Stimulated activated naive CD8-positive, alpha-beta T cell treated with anti-CD3 and anti-CD28 coated beads, Interleukin-15, Interleukin-2, amounts not matched to agents 100 U/mL and 50 U/mL, for 24 hours (primary cell): Measurements from ENCODE around the gene MUC5AC.
"Not testable (repeated sequence)": the region's sequence is repeated elsewhere in the genome, so short reads cannot be mapped to it uniquely, and the experiment has no call there.

Source experiments
- ATAC-seq: fragments of 150-1000 bp; cut with Tn5 transposase; one replicate; pipeline ENCODE4 v1.10.0; 2021
- DNase-seq: peaks from one replicate; pipeline ENCODE4 v3.0.0; 2021

MUC5AC gene

GRCh38 chr11:1157645-1158591 lies at the start of gene MUC5AC:
MUC5AC (plus strand) TSS chr11:1157953; CDS start chr11:1158000, 47 bp downstream.
- no peak for ATAC-seq
- no peak for DNase-seq

GRCh38 chr11:1108246-1108900 lies 49.4 kb upstream of the MUC5AC start:
- DNase-seq (no peak), ATAC-seq (no peak)

GRCh38 chr11:1109101-1109917 lies 48.4 kb upstream of the MUC5AC start:
- ATAC-seq, result no peak
- no peak for DNase-seq

GRCh38 chr11:1109918-1110705 lies 47.6 kb upstream of the MUC5AC start:
- DNase-seq (no peak), ATAC-seq (no peak)

- ATAC-seq, result no peak
Observed at GRCh38 chr11:1111545-1112212, 46.1 kb upstream of the MUC5AC start.

GRCh38 chr11:1112351-1113191 lies 45.2 kb upstream of the MUC5AC start:
- DNase-seq, result no peak
- ATAC-seq, result no peak

More at GRCh38 chr11:1111545-1112212, 46.1 kb upstream of the MUC5AC start:
- no peak for DNase-seq

GRCh38 chr11:1113405-1114201 lies 44.1 kb upstream of the MUC5AC start:
- DNase-seq (no peak), ATAC-seq (no peak)

- ATAC-seq, DNase-seq: not testable (repeated sequence)
Observed at GRCh38 chr11:1115292-1115691, 42.5 kb upstream of the MUC5AC start.

- DNase-seq (no peak), ATAC-seq (no peak)
Observed at GRCh38 chr11:1116104-1116503, 41.6 kb upstream of the MUC5AC start.

- ATAC-seq, result no peak
Observed at GRCh38 chr11:1116666-1117390, 40.9 kb upstream of the MUC5AC start.

GRCh38 chr11:1117992-1118391 lies 39.8 kb upstream of the MUC5AC start:
- ATAC-seq (no peak), DNase-seq (no peak)

More at GRCh38 chr11:1116666-1117390, 40.9 kb upstream of the MUC5AC start:
- DNase-seq, result no peak

- no peak for ATAC-seq
- DNase-seq, result no peak
Observed at GRCh38 chr11:1118755-1119603, 38.8 kb upstream of the MUC5AC start.

- ATAC-seq (no peak), DNase-seq (no peak)
Observed at GRCh38 chr11:1119604-1120146, 38.1 kb upstream of the MUC5AC start.

GRCh38 chr11:1120532-1121330 lies 37.0 kb upstream of the MUC5AC start:
- DNase-seq, result no peak

GRCh38 chr11:1121331-1121812 lies 36.4 kb upstream of the MUC5AC start:
- ATAC-seq (no peak), DNase-seq (no peak)

More at GRCh38 chr11:1120532-1121330, 37.0 kb upstream of the MUC5AC start:
- no peak for ATAC-seq
